Activated B cell treated with CpG ODN at 0.5 μM for 24 hours (primary cell): Measurements from ENCODE around the gene ENTPD1. TPM values are rescaled to one million over a fixed set of nuclear protein-coding genes. Genes with fewer than 3 reads are reported as not detected.
"Not testable (repeated sequence)": the region's sequence is repeated elsewhere in the genome, so short reads cannot be mapped to it uniquely, and the experiment has no call there.

Experiments
- ATAC-seq: fragments of 200-7000 bp; cut with Tn5 transposase; one replicate; pipeline ENCODE4 v1.10.0; 2021; ENCODE audit warnings: low read depth, mild to moderate bottlenecking, moderate library complexity
- CTCF ChIA-PET: fragments of 350-600 bp; sonication (Branson Sonifier 250); formaldehyde crosslinking; loops from one replicate; lab custom pipeline; 2021; ENCODE audit warnings: antibody characterized with exemption; lab: Charles Lee
- POLR2A ChIA-PET: fragments of 350-600 bp; sonication (Branson Sonifier 250); formaldehyde crosslinking; loops from one replicate; lab custom pipeline; 2021; ENCODE audit warnings: antibody characterized with exemption; lab: Charles Lee
- DNase-seq: peaks from one replicate; pipeline ENCODE4 v3.0.0; 2022
- H3K27ac Mint-ChIP-seq: one replicate; pipeline ENCODE4 v1.8.0; 2020; ENCODE audit warnings: mixed read lengths
- H3K27me3 Mint-ChIP-seq: one replicate; pipeline ENCODE4 v1.8.0; 2021; ENCODE audit warnings: mixed read lengths
- H3K36me3 Mint-ChIP-seq: one replicate; pipeline ENCODE4 v1.8.0; 2021; ENCODE audit warnings: low read depth, mixed read lengths
- H3K4me1 Mint-ChIP-seq: one replicate; pipeline ENCODE4 v1.8.0; 2021; ENCODE audit warnings: mixed read lengths
- H3K4me3 Mint-ChIP-seq: one replicate; pipeline ENCODE4 v1.8.0; 2020; ENCODE audit warnings: mild to moderate bottlenecking, mixed read lengths
- H3K9me3 Mint-ChIP-seq: one replicate; pipeline ENCODE4 v1.8.0; 2020; ENCODE audit warnings: mixed read lengths
- CTCF ChIP-seq: fragments of 200-600 bp; IDR thresholded peaks from one replicate; pipeline ENCODE4 v1.8.0; 2022; ENCODE audit warnings: antibody characterized with exemption, mild to moderate bottlenecking
- intact Hi-C: fragments of 100-400 bp; cut with micrococcal nuclease; formaldehyde crosslinking; loops from one replicate; pipeline ENCODE4 v1.15.1; 2024
- total RNA-seq: library from RNA; stranded (reverse); gene quantifications from 2 replicates; pipeline ENCODE4 v1.2.3, GENCODE V29; 2022

The ENTPD1 gene
- total RNA-seq, 1 donor from 2014 or later = 187 TPM

GRCh38 chr10:95716866-95717265 lies 39.1 kb upstream of the ENTPD1 start:
- intact Hi-C loops = no loop called here
- ChIA-PET CTCF (interaction anchor here (1.4 kb wide), 1 partner anchor 11 kb away, joined by 4 read pairs; no protein-coding TSS in a partner anchor), POLR2A (interaction anchor here (0.6 kb wide), 1 partner anchor 25 kb away, joined by 12 read pairs; no protein-coding TSS in a partner anchor)
- TF ChIP-seq CTCF = no peak
- Mint-ChIP-seq H3K36me3 (no peaks in the 10 kb centered on the region), H3K4me1 (peaks cover 5% of the 10 kb centered on the region), H3K27ac (no peak overlapping the region), H3K4me3 (no peak overlapping the region), H3K9me3 (no peaks in the 10 kb centered on the region), H3K27me3 (no peaks in the 10 kb centered on the region)
- DNase-seq = no peak
- no peak for ATAC-seq

GRCh38 chr10:95720745-95721144 lies 35.2 kb upstream of the ENTPD1 start:
- DNase-seq, intact Hi-C loops, H3K27me3 Mint-ChIP-seq, CTCF ChIA-PET, H3K36me3 Mint-ChIP-seq, H3K4me3 Mint-ChIP-seq, H3K4me1 Mint-ChIP-seq, POLR2A ChIA-PET, H3K9me3 Mint-ChIP-seq, ATAC-seq, H3K27ac Mint-ChIP-seq: not testable (repeated sequence)

GRCh38 chr10:95722496-95722895 lies 33.5 kb upstream of the ENTPD1 start:
- H3K27me3 Mint-ChIP-seq, H3K4me3 Mint-ChIP-seq, H3K4me1 Mint-ChIP-seq, ATAC-seq, H3K36me3 Mint-ChIP-seq, CTCF ChIA-PET, intact Hi-C loops, H3K9me3 Mint-ChIP-seq, H3K27ac Mint-ChIP-seq, POLR2A ChIA-PET, DNase-seq: not testable (repeated sequence)

DNA sequence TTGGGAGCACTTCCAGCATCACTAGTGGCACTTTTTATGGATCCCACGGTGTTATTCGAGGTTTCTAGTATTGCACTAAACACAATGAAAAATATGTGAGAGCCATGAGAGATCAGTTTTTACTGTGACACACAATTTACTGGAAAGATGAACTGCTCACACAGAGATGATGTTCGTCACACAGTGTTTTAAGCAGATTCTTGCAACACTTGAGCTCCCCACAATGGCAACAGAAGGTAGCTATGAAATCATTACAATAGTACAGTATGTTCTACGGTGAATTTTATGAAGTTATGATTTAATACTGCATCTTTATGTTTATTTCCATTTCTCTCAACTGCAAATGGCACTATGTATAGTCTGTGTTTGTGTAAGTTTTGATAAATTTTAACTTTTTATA lies 27.4 kb upstream of the ENTPD1 start:
- H3K9me3 Mint-ChIP-seq = peaks cover 2% of the 10 kb centered on the region
- DNase-seq (no peak), ATAC-seq (no peak)
- peaks cover 34% of the 10 kb centered on the region for H3K4me1 Mint-ChIP-seq
- intact Hi-C loops = loop anchor here (1.0 to 2.0 kb wide), 2 partner anchors 16 to 34 kb away; no protein-coding TSS in a partner anchor
- H3K27me3 Mint-ChIP-seq = no peaks in the 10 kb centered on the region
- H3K27ac Mint-ChIP-seq = no peak overlapping the region
- H3K4me3 Mint-ChIP-seq = no peak overlapping the region
- ChIA-PET POLR2A (interaction anchor here (1.0 to 3.8 kb wide), 4 partner anchors 29 to 55 kb away, joined by 4 to 29 read pairs (median 8); partner anchors contain the start of genes ENTPD1 and TCTN3), CTCF (interaction anchor here (0.6 to 6.7 kb wide), 7 partner anchors 29 to 113 kb away, joined by 3 to 58 read pairs (median 4); partner anchors contain the start of gene TCTN3)
- no peak for TF ChIP-seq CTCF
- peaks cover 3% of the 10 kb centered on the region for H3K36me3 Mint-ChIP-seq

- ChIA-PET CTCF (interaction anchor here (0.8 to 6.7 kb wide), 4 partner anchors 36 to 136 kb away, joined by 4 to 58 read pairs (median 8); partner anchors contain the start of gene TCTN3), POLR2A (interaction anchor here (0.6 to 3.8 kb wide), 5 partner anchors 16 to 86 kb away, joined by 3 to 29 read pairs (median 7); partner anchors contain the start of genes ENTPD1 and TCTN3)
- TF ChIP-seq CTCF = no peak
- peak overlapping the region; percentile 33 for H3K4me3 Mint-ChIP-seq
- H3K9me3 Mint-ChIP-seq = peaks cover 1% of the 10 kb centered on the region
- no peak for DNase-seq
- peak overlapping the region; percentile 74 for H3K27ac Mint-ChIP-seq
- no peaks in the 10 kb centered on the region for H3K27me3 Mint-ChIP-seq
- H3K36me3 Mint-ChIP-seq = peaks cover 3% of the 10 kb centered on the region
- peaks cover 38% of the 10 kb centered on the region for H3K4me1 Mint-ChIP-seq
- intact Hi-C loops = loop anchor here (1.0 to 2.0 kb wide), 4 partner anchors 13 to 109 kb away; partner anchors contain the start of gene ENTPD1
- ATAC-seq = no peak
Observed at GRCh38 chr10:95729323-95730055, 26.5 kb upstream of the ENTPD1 start.

DNA sequence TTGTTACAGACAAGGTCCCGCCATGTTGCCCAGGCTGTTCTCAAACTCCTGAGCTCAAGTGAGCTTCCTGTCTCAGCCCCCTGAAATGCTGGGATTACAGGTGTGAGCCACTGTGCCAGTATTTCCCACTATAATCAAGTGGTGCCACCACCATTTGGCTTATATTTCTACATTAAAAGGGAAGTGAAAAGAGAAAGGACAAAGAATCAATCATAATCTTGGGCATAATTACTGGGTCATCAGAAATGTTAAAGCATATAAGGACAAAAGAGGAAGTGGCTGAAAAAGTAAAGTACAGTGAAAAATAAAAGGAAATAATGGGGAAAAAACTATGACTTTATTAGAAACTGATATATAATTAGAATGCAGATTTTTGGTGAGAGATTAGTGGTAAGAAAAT lies 25.7 kb upstream of the ENTPD1 start:
- no peaks in the 10 kb centered on the region for H3K9me3 Mint-ChIP-seq
- ChIA-PET POLR2A (interaction anchor here (0.6 to 3.8 kb wide), 5 partner anchors 15 to 85 kb away, joined by 3 to 29 read pairs (median 7); partner anchors contain the start of genes ENTPD1 and TCTN3), CTCF (interaction anchor here (0.8 to 6.7 kb wide), 4 partner anchors 36 to 135 kb away, joined by 3 to 58 read pairs (median 6); partner anchors contain the start of gene TCTN3)
- H3K27me3 Mint-ChIP-seq = no peaks in the 10 kb centered on the region
- no peak for TF ChIP-seq CTCF
- DNase-seq = no peak
- H3K36me3 Mint-ChIP-seq = peaks cover 3% of the 10 kb centered on the region
- ATAC-seq = peak; percentile 73
- intact Hi-C loops = loop anchor here (1.0 kb wide), 3 partner anchors 12 to 108 kb away; partner anchors contain the start of gene ENTPD1
- H3K4me3 Mint-ChIP-seq = peak overlapping the region; percentile 33
- H3K4me1 Mint-ChIP-seq = peaks cover 38% of the 10 kb centered on the region
- peak overlapping the region; percentile 74 for H3K27ac Mint-ChIP-seq

DNA sequence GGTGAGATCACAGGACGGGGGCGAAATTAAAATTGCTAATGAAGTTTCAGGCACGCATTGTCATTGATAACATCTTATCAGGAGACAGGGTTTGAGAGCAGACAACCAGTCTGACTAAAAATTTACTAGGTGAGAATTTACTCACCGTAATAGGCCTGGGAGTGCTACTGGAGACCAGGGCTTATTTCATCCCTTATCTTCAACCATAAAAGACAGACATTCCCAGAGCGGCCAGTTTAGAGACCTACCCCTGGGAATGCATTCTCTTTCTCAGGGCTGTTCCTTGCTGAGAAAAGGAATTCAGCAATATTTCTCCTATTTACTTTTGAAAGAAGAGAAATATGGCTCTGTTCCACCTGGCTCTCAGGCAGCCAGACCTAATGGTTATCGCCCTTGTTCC lies 23.1 kb upstream of the ENTPD1 start:
- H3K36me3 Mint-ChIP-seq, ATAC-seq, DNase-seq, H3K9me3 Mint-ChIP-seq, CTCF ChIA-PET, intact Hi-C loops, H3K4me3 Mint-ChIP-seq, H3K27ac Mint-ChIP-seq, H3K27me3 Mint-ChIP-seq, POLR2A ChIA-PET: not testable (repeated sequence)
- peaks cover 45% of the 10 kb centered on the region for H3K4me1 Mint-ChIP-seq
